Upper lobe of right lung (tissue), 1 donor: ENCODE measurements around the gene MPP7. TPM values are rescaled to one million over a fixed set of nuclear protein-coding genes. Genes with fewer than 3 reads are reported as not detected.

ENCODE experiments used
- ATAC-seq: fragments of 200-7000 bp; cut with Tn5 transposase; one replicate; pipeline ENCODE4 v1.9.1; 2020; ENCODE audit warnings: mild to moderate bottlenecking, moderate library complexity
- DNase-seq: peaks from one replicate; pipeline ENCODE4 v3.0.0-alpha.2; 2020
- H3K27ac ChIP-seq: fragments of 200-600 bp; one replicate; pipeline ENCODE4 v1.8.0; 2022
- H3K27me3 ChIP-seq: fragments of 200-600 bp; one replicate; pipeline ENCODE4 v1.8.0; 2022; ENCODE audit warnings: mild to moderate bottlenecking
- H3K36me3 ChIP-seq: fragments of 200-600 bp; one replicate; pipeline ENCODE4 v1.8.0; 2022
- H3K4me1 ChIP-seq: fragments of 200-600 bp; one replicate; pipeline ENCODE4 v1.8.0; 2022
- H3K4me3 ChIP-seq: fragments of 200-600 bp; one replicate; pipeline ENCODE4 v1.8.0; 2022; ENCODE audit warnings: mild to moderate bottlenecking
- H3K9me3 ChIP-seq: fragments of 200-600 bp; one replicate; pipeline ENCODE4 v1.8.0; 2022
- intact Hi-C: fragments of 100-400 bp; cut with DNase I; formaldehyde crosslinking; loops from one replicate; pipeline ENCODE4 v1.11.0; 2022
- total RNA-seq: library from RNA; stranded (reverse); fragmentation: NEBNext Ultra II Directional; extraction: Animal tissue kit (Norgen Biotek cat#: 25700); gene quantifications from one replicate; pipeline ENCODE4 v1.2.1, GENCODE V29; 2021
- TF ChIP-seq, protein P1 (sequence below): fragments of 200-600 bp; IDR thresholded peaks from one replicate; pipeline ENCODE4 v1.8.0; 2022; ENCODE audit warnings: antibody characterized with exemption
- donor health status: DM: no; HTN: yes; CAD: no; lungs with severe emphysema.

Gene MPP7
- total RNA-seq, 1 donor from 2014 or later = 36.8 TPM

DNA sequence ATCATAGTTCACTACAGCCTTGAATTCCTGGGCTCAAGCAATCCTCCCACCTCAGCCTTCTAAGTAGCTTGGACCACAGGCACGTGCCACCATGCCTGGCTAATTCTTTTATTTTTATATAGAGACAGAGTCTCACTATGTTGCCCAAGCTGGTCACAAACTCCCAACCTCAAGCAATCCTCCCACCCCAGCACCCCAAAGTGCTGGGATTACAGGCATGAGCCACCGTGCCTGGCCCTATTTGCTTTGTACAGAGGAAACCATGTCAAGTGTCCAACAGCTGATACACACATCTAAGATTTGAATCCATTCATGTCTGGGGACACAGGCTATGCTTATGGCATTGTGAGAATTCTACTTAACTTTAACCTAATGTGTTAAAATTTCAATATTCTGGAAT, 29.9 kb upstream of the MPP7 start:
- no peaks in the 10 kb centered on the region for H3K9me3 ChIP-seq
- H3K27ac ChIP-seq = peak overlapping the region; percentile 73
- intact Hi-C loops = no loop called here
- TF ChIP-seq, protein P1, sequence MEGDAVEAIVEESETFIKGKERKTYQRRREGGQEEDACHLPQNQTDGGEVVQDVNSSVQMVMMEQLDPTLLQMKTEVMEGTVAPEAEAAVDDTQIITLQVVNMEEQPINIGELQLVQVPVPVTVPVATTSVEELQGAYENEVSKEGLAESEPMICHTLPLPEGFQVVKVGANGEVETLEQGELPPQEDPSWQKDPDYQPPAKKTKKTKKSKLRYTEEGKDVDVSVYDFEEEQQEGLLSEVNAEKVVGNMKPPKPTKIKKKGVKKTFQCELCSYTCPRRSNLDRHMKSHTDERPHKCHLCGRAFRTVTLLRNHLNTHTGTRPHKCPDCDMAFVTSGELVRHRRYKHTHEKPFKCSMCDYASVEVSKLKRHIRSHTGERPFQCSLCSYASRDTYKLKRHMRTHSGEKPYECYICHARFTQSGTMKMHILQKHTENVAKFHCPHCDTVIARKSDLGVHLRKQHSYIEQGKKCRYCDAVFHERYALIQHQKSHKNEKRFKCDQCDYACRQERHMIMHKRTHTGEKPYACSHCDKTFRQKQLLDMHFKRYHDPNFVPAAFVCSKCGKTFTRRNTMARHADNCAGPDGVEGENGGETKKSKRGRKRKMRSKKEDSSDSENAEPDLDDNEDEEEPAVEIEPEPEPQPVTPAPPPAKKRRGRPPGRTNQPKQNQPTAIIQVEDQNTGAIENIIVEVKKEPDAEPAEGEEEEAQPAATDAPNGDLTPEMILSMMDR = no peak
- DNase-seq (no peak), ATAC-seq (no peak)
- no peaks in the 10 kb centered on the region for H3K27me3 ChIP-seq
- H3K4me1 ChIP-seq = peaks cover 5% of the 10 kb centered on the region
- no peak overlapping the region for H3K4me3 ChIP-seq
- H3K36me3 ChIP-seq = no peaks in the 10 kb centered on the region

DNA sequence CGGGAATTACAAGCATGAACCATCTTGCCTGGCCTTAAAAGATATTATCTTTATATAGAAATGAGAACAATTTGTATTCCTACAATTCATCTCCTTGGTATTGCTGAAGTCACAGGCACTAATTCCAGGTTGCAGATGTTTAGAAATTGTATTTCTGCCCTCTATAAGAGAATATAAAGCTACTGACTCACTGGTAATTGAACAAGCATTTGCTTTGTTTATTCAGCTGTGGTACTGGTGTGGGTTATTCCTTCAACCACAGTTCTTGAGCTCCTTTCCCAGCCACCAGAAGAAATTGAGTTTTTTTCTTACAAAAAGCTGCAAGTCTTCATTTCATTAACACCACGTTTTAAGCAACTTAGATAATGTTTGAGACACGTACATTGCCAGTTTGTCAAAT, 29.0 kb upstream of the MPP7 start:
- intact Hi-C loops = no loop called here
- Histone ChIP-seq H3K4me1 (peaks cover 10% of the 10 kb centered on the region), H3K27me3 (no peaks in the 10 kb centered on the region), H3K9me3 (no peaks in the 10 kb centered on the region), H3K4me3 (no peak overlapping the region), H3K36me3 (no peaks in the 10 kb centered on the region), H3K27ac (no peak overlapping the region)
- DNase-seq = no peak
- TF ChIP-seq, protein P1 = no peak
- ATAC-seq = no peak

DNA sequence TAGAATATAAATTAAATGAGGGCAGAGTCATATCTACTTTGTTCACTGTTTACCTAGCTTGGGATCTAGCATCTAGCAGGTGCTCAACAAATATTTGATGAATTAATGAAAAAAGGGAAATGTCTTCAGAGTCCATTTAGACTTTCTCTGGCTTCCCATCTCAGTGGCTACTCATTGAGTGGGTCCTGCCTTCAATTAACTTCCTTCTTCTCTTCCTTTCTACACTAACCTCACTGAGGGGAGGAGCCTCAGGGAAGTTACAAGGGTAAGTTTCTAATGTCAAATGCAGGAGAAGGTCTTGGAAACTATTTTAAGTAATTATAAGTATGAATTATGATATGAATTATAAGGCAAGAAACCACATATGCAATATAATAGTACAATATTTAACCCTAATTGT, 28.2 kb upstream of the MPP7 start:
- Histone ChIP-seq H3K4me3 (no peak overlapping the region), H3K27ac (no peak overlapping the region), H3K4me1 (peaks cover 13% of the 10 kb centered on the region), H3K27me3 (no peaks in the 10 kb centered on the region), H3K36me3 (no peaks in the 10 kb centered on the region), H3K9me3 (no peaks in the 10 kb centered on the region)
- ATAC-seq (no peak), DNase-seq (no peak)
- intact Hi-C loops = no loop called here
- TF ChIP-seq, protein P1 = no peak

DNA sequence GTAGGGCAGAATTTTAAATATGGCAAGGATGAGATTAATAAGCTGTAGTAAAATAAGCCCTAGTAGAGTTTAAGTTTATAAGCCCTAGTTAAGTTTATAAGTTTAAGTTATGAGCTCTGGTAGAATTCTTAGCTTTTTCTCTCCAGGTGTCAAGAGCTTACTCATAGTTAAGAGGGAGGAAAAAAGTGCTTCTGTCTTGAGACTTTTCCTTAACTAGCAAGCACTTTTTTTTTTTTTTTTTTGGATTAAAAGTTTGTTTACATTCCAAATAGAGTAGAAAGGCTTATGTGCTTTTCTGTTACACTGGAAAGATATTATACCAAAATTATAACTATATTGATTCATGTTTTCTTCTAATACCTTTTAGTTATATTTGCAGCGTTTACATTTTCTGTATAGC, 25.5 kb upstream of the MPP7 start:
- H3K27me3 ChIP-seq = no peaks in the 10 kb centered on the region
- TF ChIP-seq, protein P1 = no peak
- intact Hi-C loops = no loop called here
- no peak overlapping the region for H3K27ac ChIP-seq
- no peaks in the 10 kb centered on the region for H3K9me3 ChIP-seq
- peaks cover 14% of the 10 kb centered on the region for H3K4me1 ChIP-seq
- no peaks in the 10 kb centered on the region for H3K36me3 ChIP-seq
- H3K4me3 ChIP-seq = no peak overlapping the region
- ATAC-seq (no peak), DNase-seq (no peak)

DNA sequence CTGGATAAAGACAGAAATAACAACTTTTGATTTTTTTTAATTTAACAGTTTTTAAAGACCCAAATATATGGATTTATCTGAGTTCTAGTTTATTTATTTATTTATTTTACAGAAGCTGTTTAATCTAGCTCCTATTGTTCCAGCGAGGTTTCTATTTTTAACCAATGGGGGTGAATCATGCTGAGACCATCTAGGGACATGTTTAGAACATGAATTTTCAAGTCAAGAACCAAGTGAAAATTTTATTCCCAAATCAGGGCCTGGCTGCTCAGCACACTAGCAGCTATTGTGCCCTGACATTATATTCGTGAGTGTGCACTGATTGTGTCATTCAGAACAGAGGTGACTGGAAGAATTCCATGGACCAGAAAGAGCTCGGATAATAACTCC, 24.6 kb upstream of the MPP7 start:
- Histone ChIP-seq H3K4me1 (peaks cover 14% of the 10 kb centered on the region), H3K4me3 (no peak overlapping the region), H3K9me3 (no peaks in the 10 kb centered on the region), H3K27me3 (no peaks in the 10 kb centered on the region), H3K36me3 (no peaks in the 10 kb centered on the region), H3K27ac (peak overlapping the region; percentile 21)
- ATAC-seq = peak; percentile 42
- TF ChIP-seq, protein P1 = no peak
- intact Hi-C loops = no loop called here
- DNase-seq = no peak
